H1 (cell line): ENCODE data around the gene CPHXL. TPM values are rescaled to one million over a fixed set of nuclear protein-coding genes. Genes with fewer than 3 reads are reported as not detected.

Source experiments
- CTCF ChIA-PET: fragments of 300-600 bp; sonication (Branson Sonifier 250); formaldehyde crosslinking; loops from one replicate; lab custom pipeline; 2021; ENCODE audit not compliant: partially characterized antibody; lab: Charles Lee
- POLR2A ChIA-PET: fragments of 300-600 bp; sonication (Branson Sonifier 250); formaldehyde crosslinking; loops from one replicate; lab custom pipeline; 2021; ENCODE audit warnings: inconsistent platforms; ENCODE audit not compliant: partially characterized antibody; lab: Charles Lee
- DNase-seq, 2 experiments: peaks; one replicate each; pipeline versions ENCODE4 v3.0.0 to v3.0.0-alpha.2; 2010 to 2022; ENCODE audit warnings: low spot score in 2 of 2, low read depth in 1 of 2, mixed read lengths in 1 of 2
- FAIRE-seq: peaks from 2 replicates; lab custom pipeline; 2011; peaks lifted over from hg19 to GRCh38; lab: Jason Lieb, UNC
- H2AFZ ChIP-seq: 2 replicates; pipeline ENCODE4 v1.8.1; 2012; ENCODE audit warnings: low read length, inconsistent platforms
- H2AK5ac ChIP-seq: 2 replicates; pipeline ENCODE4 v1.6.1; 2013; ENCODE audit warnings: low read depth, low read length
- H2BK120ac ChIP-seq: replicated peaks from 2 replicates; pipeline ENCODE3; 2013; ENCODE audit warnings: low read depth, low read length, inconsistent platforms
- H2BK12ac ChIP-seq: 2 replicates; pipeline ENCODE4 v1.6.1; 2013; ENCODE audit warnings: low read depth, low read length
- H2BK15ac ChIP-seq: 2 replicates; pipeline ENCODE4 v1.6.1; 2013; ENCODE audit warnings: low read length
- H2BK20ac ChIP-seq: 2 replicates; pipeline ENCODE4 v1.6.1; 2013; ENCODE audit warnings: low read length
- H2BK5ac ChIP-seq: 2 replicates; pipeline ENCODE4 v1.6.1; 2013; ENCODE audit warnings: low read depth, low read length
- H3K14ac ChIP-seq: 2 replicates; pipeline ENCODE4 v1.6.1; 2013; ENCODE audit warnings: inconsistent platforms; ENCODE audit not compliant: insufficient read length
- H3K18ac ChIP-seq: 2 replicates; pipeline ENCODE4 v1.6.1; 2013; ENCODE audit warnings: low read length; ENCODE audit errors: extremely low read depth
- H3K23ac ChIP-seq: 2 replicates; pipeline ENCODE4 v1.6.1; 2013; ENCODE audit warnings: inconsistent platforms; ENCODE audit not compliant: insufficient read length
- H3K23me2 ChIP-seq: 2 replicates; pipeline ENCODE4 v1.6.1; 2013; ENCODE audit warnings: low read depth, low read length
- H3K27ac ChIP-seq: 2 replicates; pipeline ENCODE4 v1.6.1; 2011; ENCODE audit warnings: low read depth, low read length, inconsistent platforms
- H3K27me3 ChIP-seq, 4 experiments: replicated peaks in 1 of 4; 1 replicate in 1 of 4; 2 replicates in 3 of 4; pipeline versions ENCODE4 v1.6.1 to v1.8.1; 2011 to 2013; ENCODE audit warnings: low read length in 3 of 4, mild to moderate bottlenecking in 3 of 4, inconsistent platforms in 2 of 4, mixed read lengths in 2 of 4, moderate library complexity in 1 of 4; ENCODE audit not compliant: control insufficient read depth in 3 of 4, insufficient read depth in 3 of 4; ENCODE audit errors: extremely low read depth in 1 of 4
- H3K36me3 ChIP-seq, 4 experiments: 2 replicates each; pipeline versions ENCODE4 v1.6.1 to v1.8.1; 2011 to 2013; ENCODE audit warnings: mild to moderate bottlenecking in 4 of 4, low read length in 3 of 4, moderate library complexity in 2 of 4, control low read depth in 1 of 4, inconsistent platforms in 1 of 4; ENCODE audit not compliant: insufficient read depth in 4 of 4, control insufficient read depth in 2 of 4
- H3K4ac ChIP-seq: replicated peaks from 2 replicates; pipeline ENCODE3; 2013; ENCODE audit warnings: low read length, low read depth, mixed read lengths, inconsistent platforms; ENCODE audit not compliant: insufficient read length
- H3K4me1 ChIP-seq, 4 experiments: replicated peaks in 1 of 4; 1 replicate in 1 of 4; 2 replicates in 3 of 4; pipeline versions ENCODE4 v1.6.1 to v1.8.1; 2011 to 2013; ENCODE audit warnings: low read length in 3 of 4, inconsistent platforms in 2 of 4, mixed read lengths in 1 of 4; ENCODE audit not compliant: insufficient read depth in 4 of 4, control insufficient read depth in 3 of 4
- H3K4me2 ChIP-seq, 2 experiments: 2 replicates each; pipeline versions ENCODE4 v1.6.1 to v1.8.1; 2011 to 2013; ENCODE audit warnings: low read depth in 2 of 2, low read length in 2 of 2, control low read depth in 1 of 2, inconsistent platforms in 1 of 2, mild to moderate bottlenecking in 1 of 2; ENCODE audit not compliant: insufficient read depth in 1 of 2
- H3K4me3 ChIP-seq, 4 experiments: fragments of 200-600, 300-600 bp in 1 of 4; sonication (generic), shearing (Covaris generic), sonication (Bioruptor Twin) in 1 of 4; 2 replicates each; pipeline versions ENCODE4 v1.5.1 to v1.8.1; 2011 to 2016; ENCODE audit warnings: low read length in 4 of 4, low read depth in 3 of 4, control low read depth in 2 of 4, inconsistent platforms in 2 of 4, mild to moderate bottlenecking in 2 of 4, mixed read lengths in 1 of 4, moderate library complexity in 1 of 4; ENCODE audit not compliant: insufficient read depth in 2 of 4; ENCODE audit errors: extremely low read depth in 1 of 4
- H3K56ac ChIP-seq: replicated peaks from 2 replicates; pipeline ENCODE3; 2013; ENCODE audit warnings: low read depth, mild to moderate bottlenecking, mixed read lengths, low read length, inconsistent platforms; ENCODE audit not compliant: insufficient read length
- H3K79me1 ChIP-seq: 2 replicates; pipeline ENCODE4 v1.6.1; 2013; ENCODE audit warnings: low read depth, low read length, control low read depth
- H3K79me2 ChIP-seq, 2 experiments: 2 replicates each; pipeline versions ENCODE4 v1.6.1 to v1.8.1; 2012 to 2013; ENCODE audit warnings: low read length in 2 of 2, mild to moderate bottlenecking in 2 of 2, inconsistent platforms in 1 of 2; ENCODE audit not compliant: insufficient read depth in 2 of 2, control insufficient read depth in 1 of 2
- H3K9ac ChIP-seq, 4 experiments: replicated peaks in 1 of 4; 1 replicate in 1 of 4; 2 replicates in 3 of 4; pipeline versions ENCODE4 v1.6.1 to v1.8.1; 2011 to 2013; ENCODE audit warnings: low read depth in 3 of 4, low read length in 3 of 4, control low read depth in 2 of 4, mild to moderate bottlenecking in 2 of 4, moderate library complexity in 2 of 4, inconsistent platforms in 1 of 4; ENCODE audit errors: extremely low read depth in 1 of 4
- H3K9me3 ChIP-seq, 2 experiments: 2 replicates each; pipeline versions ENCODE4 v1.6.1 to v1.8.1; 2012 to 2013; ENCODE audit warnings: mild to moderate bottlenecking in 2 of 2, moderate library complexity in 2 of 2, control low read depth in 1 of 2, inconsistent platforms in 1 of 2, low read depth in 1 of 2, low read length in 1 of 2, mixed read lengths in 1 of 2; ENCODE audit not compliant: insufficient read depth in 2 of 2
- H4K20me1 ChIP-seq, 2 experiments: replicated peaks in 1 of 2; 2 replicates each; pipeline versions ENCODE3 to v1.8.1; 2011 to 2013; ENCODE audit warnings: inconsistent platforms in 2 of 2, low read length in 2 of 2, mild to moderate bottlenecking in 1 of 2; ENCODE audit not compliant: insufficient read depth in 2 of 2, control insufficient read depth in 1 of 2
- H4K5ac ChIP-seq: 2 replicates; pipeline ENCODE4 v1.6.1; 2013; ENCODE audit warnings: low read length, low read depth, mixed read lengths, inconsistent platforms; ENCODE audit not compliant: insufficient read length
- H4K8ac ChIP-seq: 2 replicates; pipeline ENCODE4 v1.8.0; 2013; ENCODE audit warnings: mild to moderate bottlenecking, moderate library complexity, low read length, inconsistent platforms; ENCODE audit not compliant: insufficient read depth; ENCODE audit errors: extremely low read depth
- H4K91ac ChIP-seq: replicated peaks from 2 replicates; pipeline ENCODE3; 2013; ENCODE audit warnings: low read length, mixed read lengths, inconsistent platforms; ENCODE audit not compliant: insufficient read length
- SRF ChIP-seq: IDR thresholded peaks from 2 replicates; pipeline ENCODE4 v1.6.1; 2011; ENCODE audit warnings: mild to moderate bottlenecking, low read depth, low read length, moderate library complexity
- YY1 ChIP-seq: IDR thresholded peaks from 2 replicates; pipeline ENCODE4 v1.6.1; 2011; ENCODE audit warnings: low read depth, mild to moderate bottlenecking, low read length
- WGBS, 2 experiments: shearing (Covaris generic) in 1 of 2; methylation state at CpG; one replicate each; pipeline versions ENCODE4 v1.1.6 to v1.1.7; 2013 to 2015; ENCODE audit warnings: low lambda C conversion rate in 2 of 2, mixed read lengths in 2 of 2, inconsistent platforms in 1 of 2, low coverage in 1 of 2, missing lambda C conversion rate in 1 of 2; ENCODE audit not compliant: insufficient replicate concordance in 2 of 2, insufficient coverage in 1 of 2, insufficient read length in 1 of 2; ENCODE audit errors: extremely low coverage in 1 of 2, missing lambda C conversion rate in 1 of 2; 5-methylcytosine and 5-hydroxymethylcytosine counted together
- long read RNA-seq, 2 experiments: library from RNA in 1 of 2; library from capped mRNA in 1 of 2; stranded (forward); transcript quantifications; one replicate each; pipeline ENCODE4 v2.0.0, GENCODE V29; 2021; ENCODE audit warnings: inconsistent platforms in 1 of 2
- polyA minus RNA-seq, 3 experiments: library from RNA; depleted of rRNA, polyadenylated mRNA; stranded (reverse); fragments of >200 nt; gene quantifications; 1 replicate in 2 of 3; 2 replicates in 1 of 3; pipeline ENCODE4 v1.2.3, GENCODE V29; 2011
- polyA plus RNA-seq, 7 experiments: library from polyadenylated mRNA; depleted of rRNA in 3 of 7; stranded (reverse) in 5 of 7; unstranded in 2 of 7; fragments of >200 nt in 5 of 7; fragments of 200-250 nt in 2 of 7; gene quantifications; 1 replicate in 5 of 7; 2 replicates in 1 of 7; 4 replicates in 1 of 7; pipeline versions ENCODE4 v1.2.1 to v1.2.3, GENCODE V29; 2011 to 2013; ENCODE audit warnings: missing spikeins in 2 of 7, mixed read lengths in 2 of 7
- total RNA-seq: library from RNA; stranded (reverse); fragmentation: NEBNext Ultra II Directional; extraction: Animal tissue kit (Norgen Biotek cat#: 25700); gene quantifications from 2 replicates; pipeline ENCODE4 v1.2.1, GENCODE V29; 2021

The CPHXL gene
- total RNA-seq (not detected in 2 replicates), polyA plus RNA-seq (2011; rRNA removed) (not detected in 2 replicates), polyA minus RNA-seq (2011; rRNA and poly(A)+ RNA removed) (not detected in 2 replicates)
- not detected for polyA plus RNA-seq (2011; cell fraction: cytosol; rRNA removed)
- not detected for polyA plus RNA-seq (2011; cell fraction: nucleus; rRNA removed)
- polyA plus RNA-seq (2012, experiment 1 of 2) = not detected in 4 replicates
- polyA plus RNA-seq (2012, experiment 2 of 2) = not detected
- polyA plus RNA-seq (2013, experiment 1 of 2) = not detected
- polyA plus RNA-seq (2013, experiment 2 of 2) = not detected
- polyA minus RNA-seq (2011; cell fraction: cytosol; rRNA and poly(A)+ RNA removed) = not detected
- polyA minus RNA-seq (2011; cell fraction: nucleus; rRNA and poly(A)+ RNA removed) = not detected
- long read RNA-seq, experiment 1 = 0 reads
- long read RNA-seq, experiment 2 = 0 reads

DNA sequence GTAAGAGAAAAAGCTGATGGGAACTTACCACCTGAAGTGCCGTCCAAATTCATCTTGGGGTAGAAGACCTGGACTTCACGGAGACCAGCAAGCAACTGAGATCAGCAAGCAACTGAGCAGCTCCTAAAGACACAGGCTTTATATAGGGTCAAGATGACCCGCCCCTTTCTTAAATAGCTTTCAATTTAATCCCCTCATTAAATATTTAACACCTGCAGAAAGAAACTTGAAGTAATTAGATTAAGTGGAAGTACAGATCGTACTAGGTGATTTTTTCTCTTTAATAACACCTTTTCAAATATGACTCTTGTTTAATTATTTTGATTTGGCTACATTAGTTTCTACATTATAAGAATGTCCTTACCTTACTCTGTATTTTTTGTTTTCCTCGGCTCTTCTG, at the start of gene CPHXL:
Gene CPHXL (minus strand): TSS at position 101 of the 400 bp plus-strand sequence. CDS start 48 bp downstream, at position 53.
- no peak within 1 kb of the TSS for H4K91ac ChIP-seq
- no peak within 1 kb of the TSS for H3K4ac ChIP-seq
- H4K8ac ChIP-seq = no peak within 1 kb of the TSS
- no peak within 1 kb of the TSS for H2BK12ac ChIP-seq
- no peak within 1 kb of the TSS for H3K4me2 ChIP-seq
- no peak within 1 kb of the TSS for H3K9ac ChIP-seq
- ChIA-PET CTCF (interaction anchor here (0.5 to 0.8 kb wide), 2 partner anchors 13 to 30 kb away, joined by 3 to 4 read pairs; no protein-coding TSS in a partner anchor), POLR2A (no interaction called here)
- no peak for DNase-seq
- no peak within 1 kb of the TSS for H3K56ac ChIP-seq
- no peak within 1 kb of the TSS for H3K18ac ChIP-seq
- H2AFZ ChIP-seq = no peak within 1 kb of the TSS
- H4K5ac ChIP-seq = no peak within 1 kb of the TSS
- no peak within 1 kb of the TSS for H2BK15ac ChIP-seq
- no peak within 1 kb of the TSS for H3K27ac ChIP-seq
- H2BK5ac ChIP-seq = no peak within 1 kb of the TSS
- WGBS, 2 experiments = 88% methylated on average over 5 of the region's 5 CpGs; no CpG with 5 or more reads in 1 of the 2 experiments
- no peak for FAIRE-seq
- no peak within 1 kb of the TSS for H2BK120ac ChIP-seq
- H2BK20ac ChIP-seq = no peak within 1 kb of the TSS
- H3K23ac ChIP-seq = no peak within 1 kb of the TSS
- no peaks in the 10 kb centered on the region for H3K27me3 ChIP-seq
- H2AK5ac ChIP-seq = no peak within 1 kb of the TSS
- H3K4me1 ChIP-seq = no peaks in the 10 kb centered on the region
- H3K23me2 ChIP-seq = no peaks in the 10 kb centered on the region; the same call in 1 of the 2 replicates
- no peaks in the 10 kb centered on the region; a peak in 1 of 8 replicates for H3K36me3 ChIP-seq
- no peak within 1 kb of the TSS for H3K4me3 ChIP-seq
- no peaks in the 10 kb centered on the region for H3K79me1 ChIP-seq
- TF ChIP-seq YY1 = no peak
- TF ChIP-seq SRF = no peak
- H3K14ac ChIP-seq = no peak within 1 kb of the TSS
- no peaks in the 10 kb centered on the region for H4K20me1 ChIP-seq
- no peaks in the 10 kb centered on the region for H3K79me2 ChIP-seq
- H3K9me3 ChIP-seq = no peaks in the 10 kb centered on the region; a peak in 2 of 4 replicates
